ENCODE measurements around the gene RPL21.
"Not testable (repeated sequence)": the region's sequence is repeated elsewhere in the genome, so short reads cannot be mapped to it uniquely, and the experiment has no call there.

Gene RPL21

GRCh38 chr13:27289011-27289665 is 37.8 kb downstream of the RPL21 start:
- DNase-seq, result peak in 9 of 58 donors; percentile 2 to 71 (median 17)

DNA sequence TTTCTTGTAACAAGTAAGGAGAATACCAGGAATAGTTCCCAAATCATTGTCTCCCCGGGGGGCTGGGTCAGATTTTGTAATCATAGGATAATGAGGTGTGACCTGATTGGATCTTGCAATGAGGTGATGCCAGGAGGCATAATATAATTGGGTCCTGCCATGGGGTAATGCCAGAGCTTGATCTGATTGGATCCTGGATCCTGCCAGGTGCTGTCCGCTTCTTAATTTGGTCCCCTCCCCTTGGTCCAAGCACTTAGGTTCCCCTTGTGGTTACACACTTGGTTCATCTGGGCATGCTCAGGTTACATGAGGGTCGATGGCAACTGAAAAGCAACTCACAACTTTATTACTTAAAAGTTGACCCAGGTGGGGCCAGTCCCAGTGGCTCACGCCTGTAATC is 39.4 kb downstream of the RPL21 start:
- no peak for DNase-seq

DNA sequence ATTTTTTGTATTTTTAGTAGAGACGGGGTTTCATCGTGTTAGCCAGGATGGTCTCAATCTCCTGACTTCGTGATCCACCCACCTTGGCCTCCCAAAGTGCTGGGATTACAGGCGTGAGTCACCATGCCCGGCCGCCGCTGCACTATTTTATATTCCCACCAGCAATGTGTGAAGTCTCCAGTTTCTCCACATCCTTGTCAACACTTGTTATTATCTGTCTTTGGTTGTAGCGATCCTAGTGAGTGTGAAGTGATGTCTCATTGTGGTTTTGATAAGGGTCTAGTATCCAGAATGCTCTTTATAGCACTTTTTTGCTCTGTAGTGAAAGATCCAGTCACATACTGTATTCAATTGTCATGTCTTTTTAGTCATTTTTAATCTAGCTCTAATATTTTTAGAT is 40.6 kb downstream of the RPL21 start:
- DNase-seq, result not testable (repeated sequence)

DNA sequence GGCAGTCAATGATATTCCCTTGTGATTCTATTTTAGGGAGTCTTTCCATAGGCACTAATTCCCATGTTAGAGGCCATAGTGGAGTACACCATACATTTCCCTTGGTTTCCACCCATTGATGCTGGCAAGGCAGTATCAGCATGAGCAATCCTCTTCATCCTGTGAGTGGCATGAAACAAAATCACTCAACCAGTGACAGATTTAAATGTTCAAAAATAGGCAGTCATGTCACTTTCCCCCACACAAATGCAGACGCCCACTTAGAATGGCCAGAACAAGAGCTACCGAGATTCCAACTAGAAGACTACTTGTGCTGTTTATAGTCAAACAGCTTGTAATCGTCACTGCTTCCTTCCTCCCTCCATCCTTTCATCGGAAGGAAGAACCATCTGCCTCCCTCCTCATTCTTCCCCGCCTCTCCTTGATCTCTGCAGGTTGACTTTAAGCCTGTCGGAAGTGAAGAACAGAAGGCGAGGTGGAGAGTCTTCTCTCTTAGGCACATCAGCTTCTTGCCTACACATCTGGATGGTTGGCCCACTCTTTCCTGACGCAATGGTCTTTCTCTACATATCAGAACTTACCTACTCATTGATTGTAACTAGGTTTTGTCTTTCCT is 41.8 kb downstream of the RPL21 start:
- peak in 7 of 58 donors; percentile 9 to 44 (median 26) for DNase-seq

DNA sequence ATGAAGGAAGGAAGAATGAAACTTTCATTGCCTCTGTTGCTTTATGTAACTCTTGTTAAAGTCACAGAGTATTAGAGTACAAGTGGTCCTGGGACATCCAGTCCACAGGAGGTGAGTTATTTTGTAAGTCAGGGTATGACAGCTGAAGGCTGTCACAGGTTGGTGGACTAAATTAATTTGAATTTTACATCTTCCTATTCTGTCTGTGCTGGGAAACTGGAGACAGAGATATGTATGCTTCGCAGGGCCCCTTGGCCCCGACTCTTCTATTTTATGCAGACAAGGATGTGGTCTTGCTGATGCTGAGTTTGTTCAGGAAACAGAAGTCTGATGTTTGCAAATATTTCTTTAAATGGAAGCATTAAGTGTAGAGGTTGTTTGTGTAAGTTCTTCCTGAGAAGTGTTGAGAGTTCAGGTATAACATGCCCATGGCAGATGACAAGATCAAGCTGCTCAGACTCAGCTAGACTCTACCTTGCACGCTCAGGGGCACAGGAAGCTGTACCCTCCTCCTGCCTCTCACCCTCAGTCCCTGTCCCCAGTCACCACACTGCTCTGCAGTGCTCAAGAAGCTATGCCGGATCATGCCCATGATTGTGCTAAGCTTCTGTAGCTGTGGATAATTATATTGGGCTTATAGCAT is 42.6 kb downstream of the RPL21 start:
- DNase-seq, result no peak

GRCh38 chr13:27295096-27295495 is 43.7 kb downstream of the RPL21 start:
- peak in 1 of 58 donors; percentile 29 for DNase-seq

- DNase-seq, result no peak
Observed at GRCh38 chr13:27295660-27296059, 44.3 kb downstream of the RPL21 start.

- peak in 3 of 58 donors; percentile 25 to 35 (median 30) for DNase-seq
Observed at GRCh38 chr13:27296496-27296895, 45.1 kb downstream of the RPL21 start.

DNA sequence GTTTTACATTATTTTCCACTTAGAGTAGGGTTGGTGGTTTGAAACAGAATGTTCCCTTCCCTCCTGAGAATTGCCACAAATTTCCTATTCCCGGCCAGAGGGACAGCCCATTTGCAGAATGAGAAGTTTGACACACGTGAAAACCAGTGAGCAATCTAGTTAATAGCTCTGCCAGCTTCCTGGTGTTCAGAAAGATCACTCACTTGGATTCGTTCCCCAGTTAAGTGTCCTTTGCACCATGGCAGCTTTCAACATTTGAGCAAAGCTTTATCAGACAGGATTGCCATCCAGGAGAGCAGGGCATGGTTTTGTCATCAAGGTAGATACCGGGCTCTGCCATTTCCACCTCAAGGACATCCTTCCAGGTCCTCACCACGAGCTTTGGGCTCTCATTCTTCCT is 47.5 kb downstream of the RPL21 start:
- DNase-seq, result no peak

DNA sequence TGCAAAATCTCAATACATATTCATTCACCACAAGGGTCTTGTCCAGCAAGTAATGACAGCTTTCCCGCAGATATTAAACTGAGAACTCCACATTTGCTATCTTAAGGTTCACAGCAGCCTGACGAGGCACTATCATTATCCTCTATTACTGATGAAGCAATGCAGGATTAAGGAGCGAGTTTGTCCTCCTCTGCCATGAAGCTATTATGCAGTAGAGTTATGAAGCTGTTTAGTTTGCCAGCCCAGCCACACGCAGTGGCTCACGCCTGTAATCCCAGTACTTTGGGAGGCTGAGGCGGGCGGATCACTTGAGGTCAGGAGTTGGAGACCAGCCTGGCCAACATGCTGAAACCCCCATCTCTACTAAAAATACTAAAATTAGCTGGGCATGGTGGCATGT is 49.0 kb downstream of the RPL21 start:
- DNase-seq, result not testable (repeated sequence)

GRCh38 chr13:27300941-27301586 is 49.7 kb downstream of the RPL21 start:
- DNase-seq, result no peak

DNA sequence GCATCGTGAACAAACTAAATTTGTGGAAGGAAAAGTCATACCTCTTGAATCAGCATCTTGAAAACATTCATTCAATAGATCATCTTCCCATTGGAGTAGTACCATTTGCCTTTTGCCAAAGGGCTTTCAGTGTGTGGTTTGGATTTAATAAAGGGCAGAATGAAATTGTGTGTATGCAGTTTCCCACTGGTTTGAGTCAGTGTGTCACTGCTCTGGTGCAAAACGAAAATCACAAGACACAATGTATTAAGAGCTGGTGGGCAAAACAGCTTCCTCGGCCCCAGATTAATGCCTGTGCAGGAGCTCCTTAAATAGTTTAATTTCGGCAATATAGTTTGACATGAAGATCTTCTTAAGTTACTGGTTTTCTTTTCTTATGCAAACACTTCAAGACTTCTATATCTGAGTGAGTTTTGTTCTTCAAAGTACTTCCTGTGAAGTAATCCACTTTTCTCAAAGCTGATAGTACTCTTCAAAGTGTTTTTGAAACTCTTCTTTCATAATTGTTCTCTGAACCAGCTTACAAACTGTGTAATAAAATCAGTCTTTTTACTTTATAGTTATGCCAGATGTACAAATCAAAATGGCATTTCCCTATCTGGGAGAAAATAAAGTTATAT is 51.4 kb downstream of the RPL21 start:
- DNase-seq, result no peak

- no peak for DNase-seq
Observed at GRCh38 chr13:27304099-27304498, 52.7 kb downstream of the RPL21 start.

DNA sequence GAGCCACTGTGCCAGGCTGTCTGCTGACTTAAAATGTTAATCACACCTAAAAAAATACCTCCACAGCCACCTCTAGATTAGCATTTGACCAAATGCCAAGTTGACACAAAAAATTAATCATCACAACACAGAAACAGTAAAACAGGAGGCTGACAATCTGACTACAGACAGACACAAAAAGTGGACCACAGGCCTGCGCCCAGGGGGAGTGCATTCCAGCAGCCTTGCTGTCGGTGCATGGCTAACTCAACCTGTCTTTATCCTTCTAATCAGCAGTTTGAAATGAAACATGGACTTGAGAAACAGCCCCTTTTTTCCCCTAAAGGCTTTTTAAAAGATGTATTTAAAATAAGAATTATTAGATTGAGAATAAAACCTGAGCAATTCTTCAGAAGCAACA is 53.3 kb downstream of the RPL21 start:
- no peak for DNase-seq

All from anterior cingulate cortex (tissue), 58 donors.